Subcutaneous adipose tissue (tissue), 4 donors: ENCODE results near the gene SRGAP1. TPM values are rescaled to one million over a fixed set of nuclear protein-coding genes. Genes with fewer than 3 reads are reported as not detected.

Source experiments
- CTCF ChIP-seq: fragments of 450-650 bp; IDR thresholded peaks from one replicate; pipeline ENCODE4 v1.5.1; 2016; ENCODE audit warnings: low read depth, mild to moderate bottlenecking, control low read depth, antibody characterized with exemption, moderate library complexity
- total RNA-seq, 4 donors: library from RNA; depleted of rRNA; stranded (reverse); fragments of >200 nt; gene quantifications; one replicate each; pipeline ENCODE4 v1.1.0, GENCODE V29; 2016

The SRGAP1 gene
- total RNA-seq, 4 donors from 2014 or later: 10.0 to 27.2 (median 23.8) TPM

GRCh38 chr12:63940310-63941005 is 96.0 kb downstream of the SRGAP1 start:
- TF ChIP-seq CTCF: no peak

GRCh38 chr12:63941166-63941800 is 96.8 kb downstream of the SRGAP1 start:
- no peak for TF ChIP-seq CTCF

GRCh38 chr12:63941879-63942278 is 97.4 kb downstream of the SRGAP1 start:
- no peak for TF ChIP-seq CTCF

- no peak for TF ChIP-seq CTCF
Measured at GRCh38 chr12:63942464-63943241, 98.2 kb downstream of the SRGAP1 start.

GRCh38 chr12:63944034-63944579 is 99.6 kb downstream of the SRGAP1 start:
- TF ChIP-seq CTCF: no peak

GRCh38 chr12:63944586-63945228 is 100.2 kb downstream of the SRGAP1 start:
- TF ChIP-seq CTCF: no peak
